GM12878 (cell line): ENCODE data around the gene SNX21. TPM values are rescaled to one million over a fixed set of nuclear protein-coding genes. Genes with fewer than 3 reads are reported as not detected.

Source experiments
- ATAC-seq: fragments of 200-7000 bp; cut with Tn5 transposase; 3 replicates; pipeline ENCODE4 v1.9.1; 2020; ENCODE audit warnings: mild to moderate bottlenecking, moderate library complexity
- BruUV-seq: library from RNA; stranded (reverse); fragments of 400-500 nt; replicated peaks from 2 replicates; lab custom pipeline; 2021; lab: Mats Ljungman, UMichigan
- CTCF ChIA-PET: fragments of 300-600 bp; sonication (Branson Sonifier 250); formaldehyde crosslinking; extraction: SDS; loops from one replicate; lab custom pipeline; 2021; ENCODE audit warnings: inconsistent platforms; lab: Yijun Ruan, JAX
- POLR2A ChIA-PET: fragments of 350-600 bp; formaldehyde crosslinking; extraction: SDS; loops from one replicate; lab custom pipeline; 2021; ENCODE audit warnings: inconsistent platforms; lab: Charles Lee
- RAD21 ChIA-PET: fragments of 300-600 bp; sonication (Branson Sonifier 250); formaldehyde crosslinking; loops from one replicate; lab custom pipeline; 2023; ENCODE audit warnings: antibody characterized with exemption; ENCODE audit not compliant: unreplicated experiment; lab: Charles Lee
- SMC1A ChIA-PET: fragments of 300-600 bp; sonication (Branson Sonifier 250); formaldehyde crosslinking; loops from one replicate; lab custom pipeline; 2023; ENCODE audit not compliant: unreplicated experiment, uncharacterized antibody; lab: Charles Lee
- DNase-seq: peaks from one replicate; pipeline ENCODE4 v3.0.0-alpha.2; 2011; ENCODE audit warnings: low read depth, low spot score
- FAIRE-seq: peaks from 3 replicates; lab custom pipeline; 2011; peaks lifted over from hg19 to GRCh38; lab: Jason Lieb, UNC
- H2AFZ ChIP-seq: 2 replicates; pipeline ENCODE4 v1.6.0; 2011; ENCODE audit warnings: low read depth, low read length, control low read depth; ENCODE audit not compliant: control insufficient read depth
- H3K27ac ChIP-seq: 2 replicates; pipeline ENCODE4 v1.5.1; 2011; ENCODE audit warnings: control low read depth; ENCODE audit not compliant: control insufficient read depth, insufficient read depth
- H3K27me3 ChIP-seq, 2 experiments: replicated peaks in 1 of 2; 2 replicates each; pipeline versions ENCODE4 v1.6.0 to v1.6.1; 2011; ENCODE audit warnings: low read length in 1 of 2; ENCODE audit not compliant: control insufficient read depth in 2 of 2, insufficient read depth in 2 of 2
- H3K36me3 ChIP-seq, 2 experiments: 2 replicates each; pipeline ENCODE4 v1.5.1; 2011; ENCODE audit warnings: low read length in 1 of 2; ENCODE audit not compliant: control insufficient read depth in 2 of 2, insufficient read depth in 2 of 2
- H3K4me1 ChIP-seq: 2 replicates; pipeline ENCODE4 v1.6.1; 2011; ENCODE audit warnings: mild to moderate bottlenecking, low read length, moderate library complexity, mixed read lengths; ENCODE audit not compliant: control insufficient read depth, insufficient read depth
- H3K4me2 ChIP-seq: 2 replicates; pipeline ENCODE4 v1.6.0; 2011; ENCODE audit warnings: control low read depth; ENCODE audit not compliant: control insufficient read depth, insufficient read depth
- H3K4me3 ChIP-seq: fragments of 200-600 bp; sonication (generic); 2 replicates; pipeline ENCODE4 v1.5.1; 2016
- H3K79me2 ChIP-seq: 2 replicates; pipeline ENCODE4 v1.6.0; 2011; ENCODE audit warnings: low read length; ENCODE audit not compliant: control insufficient read depth, insufficient read depth
- H3K9ac ChIP-seq: 2 replicates; pipeline ENCODE4 v1.8.0; 2011; ENCODE audit warnings: low read length, control low read depth, mixed read lengths; ENCODE audit not compliant: control insufficient read depth, insufficient read depth
- H3K9me3 ChIP-seq: replicated peaks from 3 replicates; pipeline ENCODE4 v1.5.1; 2011; ENCODE audit warnings: mild to moderate bottlenecking, low read length; ENCODE audit not compliant: control insufficient read depth, insufficient read depth
- H4K20me1 ChIP-seq: 2 replicates; pipeline ENCODE4 v1.6.0; 2011; ENCODE audit not compliant: control insufficient read depth, insufficient read depth
- CHD4 ChIP-seq: fragments of 200-600 bp; sonication (generic); IDR thresholded peaks from 2 replicates; pipeline ENCODE4 v1.6.1; 2016; ENCODE audit warnings: mild to moderate bottlenecking
- IKZF1 ChIP-seq: fragments of 450-650 bp; conservative IDR thresholded peaks from 2 replicates; pipeline ENCODE4 v1.6.1; 2017; ENCODE audit warnings: antibody characterized with exemption, mild to moderate bottlenecking
- LARP7 ChIP-seq: fragments of 450-650 bp; IDR thresholded peaks from 2 replicates; pipeline ENCODE4 v1.6.1; 2017; ENCODE audit warnings: mild to moderate bottlenecking
- NFYB ChIP-seq: IDR thresholded peaks from 2 replicates; pipeline ENCODE4 v1.6.1; 2011; ENCODE audit warnings: low read depth, mild to moderate bottlenecking, low read length, improper control_type of control experiment, moderate library complexity; ENCODE audit not compliant: insufficient read depth
- SUPT20H ChIP-seq: IDR thresholded peaks from 2 replicates; pipeline ENCODE4 v1.6.1; 2011; ENCODE audit warnings: low read depth, mild to moderate bottlenecking, low read length, moderate library complexity, borderline replicate concordance; ENCODE audit not compliant: control insufficient read depth
- ZBTB4 ChIP-seq: fragments of 450-650 bp; formaldehyde crosslinking; IDR thresholded peaks from 2 replicates; pipeline ENCODE4 v1.4.0; 2022; ENCODE audit warnings: mild to moderate bottlenecking, moderate library complexity
- ZNF217 ChIP-seq: fragments of 450-650 bp; IDR thresholded peaks from 2 replicates; pipeline ENCODE4 v1.6.1; 2017; ENCODE audit warnings: antibody characterized with exemption, mild to moderate bottlenecking
- ZNF274 ChIP-seq: IDR thresholded peaks from one replicate; pipeline ENCODE4 v1.8.0; 2011; ENCODE audit not compliant: insufficient read length, insufficient read depth
- WGBS: methylation state at CpG from one replicate; pipeline ENCODE4 v1.1.6; 2016; ENCODE audit warnings: low lambda C conversion rate; ENCODE audit not compliant: insufficient replicate concordance, insufficient coverage; ENCODE audit errors: missing lambda C conversion rate; 5-methylcytosine and 5-hydroxymethylcytosine counted together
- in situ Hi-C: fragments of 300-500 bp; cut with MboI; formaldehyde crosslinking; loops from 9 replicates; pipeline ENCODE4 v1.14.3; 2018; ENCODE audit warnings: mixed read lengths
- intact Hi-C: fragments of 100-400 bp; cut with micrococcal nuclease; formaldehyde crosslinking; loops from one replicate; pipeline ENCODE4 v1.14.2; 2022; ENCODE audit not compliant: unreplicated experiment
- polyA plus RNA-seq, 11 experiments: library from polyadenylated mRNA; depleted of rRNA in 4 of 11; unstranded in 6 of 11; stranded (reverse) in 5 of 11; fragments of >200 nt; fragmentation: Nextera tagmentation in 4 of 11; fragmentation: Illumina TruSeq in 1 of 11; extraction: Ambion mirVana in 4 of 11; extraction: Trizol in 1 of 11; gene quantifications; 1 replicate in 1 of 11; 2 replicates in 10 of 11; pipeline versions ENCODE4 v1.2.1 to v1.2.3, GENCODE V29; 2011 to 2016; ENCODE audit warnings: inconsistent platforms in 2 of 11, missing spikeins in 2 of 11, low read depth in 1 of 11
- total RNA-seq, 4 experiments: library from RNA; depleted of rRNA in 3 of 4; stranded (reverse); fragments of >200 nt in 3 of 4; fragmentation: Illumina TruSeq in 1 of 4; extraction: Trizol in 1 of 4; gene quantifications; 2 replicates each; pipeline versions ENCODE4 v1.2.1 to v1.2.3, GENCODE V29; 2013 to 2021

Gene SNX21
- total and polyA plus RNA-seq, 10 of the 15 experiments (the other 5 are each of a cell fraction or from before 2014, with no cell fraction given) = 0.10 to 1.4 (median 0.57) TPM

- intact Hi-C loops = no loop called here
- no peak overlapping the region for H2AFZ ChIP-seq
- no peak overlapping the region for H3K27ac ChIP-seq
- H3K4me2 ChIP-seq = peak overlapping the region; percentile 14; the same call in 1 of the 2 replicates
- no peak overlapping the region for H3K9ac ChIP-seq
- no peaks in the 10 kb centered on the region; a peak in 2 of 4 replicates for H3K27me3 ChIP-seq
- no peaks in the 10 kb centered on the region for H3K9me3 ChIP-seq
- H3K36me3 ChIP-seq = no peaks in the 10 kb centered on the region
- 30% methylated on average over 24 of the region's 24 CpGs for WGBS
- POLR2A ChIA-PET = no interaction called here
- SMC1A ChIA-PET = no interaction called here
- CTCF ChIA-PET = interaction anchor here (0.8 to 1.9 kb wide), 4 partner anchors 24 to 139 kb away, joined by 3 to 8 read pairs (median 7); partner anchors contain the start of genes ACOT8, CTSA and NEURL2
- H4K20me1 ChIP-seq = no peaks in the 10 kb centered on the region
- RAD21 ChIA-PET = no interaction called here
- H3K4me1 ChIP-seq = peaks cover 5% of the 10 kb centered on the region; the same call in 1 of the 2 replicates
- ATAC-seq (peak; percentile 52), FAIRE-seq (no peak)
- H3K4me3 ChIP-seq = no peak overlapping the region
- in situ Hi-C loops = loop anchor here (25.0 kb wide), 1 partner anchor 539 kb away; no protein-coding TSS in a partner anchor
- BruUV-seq = no TSS peak
- H3K79me2 ChIP-seq = no peaks in the 10 kb centered on the region
- TF ChIP-seq ZBTB4 (CRISPR knock-in tag) (no peak), NFYB (no peak), IKZF1 (no peak), ZNF217 (no peak), LARP7 (no peak), SUPT20H (no peak), CHD4 (no peak), ZNF274 (no peak)
- TF ChIP-seq, all 136 proteins: peak for 0
- DNase-seq = no peak
These were observed 10.7 kb upstream of the SNX21 start for GRCh38 chr20:45822857-45823256.
